Measurements from ENCODE around the gene NKX2-2.

Gene NKX2-2

DNA sequence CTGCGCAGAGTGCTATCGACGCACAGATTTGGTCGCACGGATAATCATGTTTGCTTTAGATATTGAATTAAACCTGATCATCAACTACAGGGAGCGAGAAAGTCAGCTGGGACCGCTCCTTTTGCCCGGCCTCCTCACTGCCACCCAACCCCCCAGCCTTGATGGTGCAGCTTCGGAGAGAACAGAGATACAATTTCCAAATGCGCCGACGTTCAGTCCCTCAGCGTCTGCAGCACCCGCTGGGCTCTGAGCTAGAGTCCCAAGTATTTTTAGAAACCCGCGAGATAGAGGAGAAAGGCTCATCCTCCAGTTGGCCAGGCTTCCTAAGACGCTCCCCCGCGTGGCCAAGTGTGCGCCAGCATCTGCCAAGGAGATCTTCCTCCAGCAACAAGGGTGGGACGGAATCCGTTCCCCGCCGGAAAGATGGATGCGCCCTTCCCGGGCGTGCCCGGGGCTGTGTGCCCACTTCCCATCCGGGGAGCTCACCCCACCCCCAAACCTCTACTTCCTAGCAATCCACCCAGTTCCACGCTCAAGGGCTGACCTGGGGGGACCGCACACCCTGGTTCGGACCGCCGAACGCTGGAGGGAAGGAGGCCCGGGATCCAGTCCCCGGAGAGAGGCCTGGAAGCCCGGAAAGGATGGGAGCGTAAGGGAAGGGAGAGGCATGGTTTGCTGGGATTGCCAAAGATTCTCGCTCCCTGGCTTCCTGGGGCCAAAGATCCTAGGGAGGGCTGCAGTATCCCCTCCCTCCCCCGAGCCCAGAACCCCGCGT is 4.1 kb downstream of the NKX2-2 start:
- Histone ChIP-seq H3K4me1 (peaks cover 9% of the 10 kb centered on the region), H3K36me3 (replicated peaks) (peaks cover 14% of the 10 kb centered on the region), H3K4me3 (peak overlapping the region; percentile 61), H3K9me3 (no peaks in the 10 kb centered on the region), H3K27me3 (ENCODE audit: low read depth) (no peaks in the 10 kb centered on the region)
- peak in 1 of 2 experiments; percentile 74 for DNase-seq (ENCODE audit: low spot score in 2 of 2)
- in situ Hi-C loops (cut with MboI; ENCODE audit: low sequenced_read_pairs): loop anchor here (5.0 to 25.0 kb wide), 2 partner anchors 63 to 1853 kb away; partner anchors contain the start of genes GZF1 and NXT1

DNA sequence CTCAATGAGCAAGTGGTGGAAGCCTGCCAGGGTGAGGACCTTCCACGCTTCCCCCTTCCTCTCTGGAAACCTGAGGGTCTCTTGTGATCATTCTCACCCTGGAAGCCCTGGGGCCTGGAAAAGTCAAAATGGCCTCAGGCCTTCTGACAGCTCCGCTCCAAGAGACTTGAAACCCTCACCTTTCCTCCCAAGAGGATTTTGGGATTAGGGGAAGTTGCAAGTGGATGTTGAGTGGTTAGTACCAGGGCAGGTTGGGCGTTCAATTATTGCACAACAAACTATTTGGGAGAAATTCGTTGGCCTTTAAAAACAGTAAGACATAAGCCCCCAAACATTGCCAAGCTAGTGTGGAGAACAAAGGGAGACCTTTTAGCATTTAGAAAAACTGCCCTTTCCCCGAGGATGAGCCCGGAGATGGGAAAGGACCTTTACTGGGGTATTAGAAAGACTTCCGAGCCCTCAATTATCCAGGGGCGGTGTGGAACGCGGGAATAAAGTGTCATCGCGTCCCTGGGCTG is 4.7 kb downstream of the NKX2-2 start:
- DNase-seq (ENCODE audit: low spot score in 2 of 2): no peak
- in situ Hi-C loops (cut with MboI; ENCODE audit: low sequenced_read_pairs): loop anchor here (25.0 kb wide), 1 partner anchor 1853 kb away; the partner anchor contains the start of genes GZF1 and NXT1
- no peaks in the 10 kb centered on the region for H3K27me3 ChIP-seq (ENCODE audit: low read depth)

DNA sequence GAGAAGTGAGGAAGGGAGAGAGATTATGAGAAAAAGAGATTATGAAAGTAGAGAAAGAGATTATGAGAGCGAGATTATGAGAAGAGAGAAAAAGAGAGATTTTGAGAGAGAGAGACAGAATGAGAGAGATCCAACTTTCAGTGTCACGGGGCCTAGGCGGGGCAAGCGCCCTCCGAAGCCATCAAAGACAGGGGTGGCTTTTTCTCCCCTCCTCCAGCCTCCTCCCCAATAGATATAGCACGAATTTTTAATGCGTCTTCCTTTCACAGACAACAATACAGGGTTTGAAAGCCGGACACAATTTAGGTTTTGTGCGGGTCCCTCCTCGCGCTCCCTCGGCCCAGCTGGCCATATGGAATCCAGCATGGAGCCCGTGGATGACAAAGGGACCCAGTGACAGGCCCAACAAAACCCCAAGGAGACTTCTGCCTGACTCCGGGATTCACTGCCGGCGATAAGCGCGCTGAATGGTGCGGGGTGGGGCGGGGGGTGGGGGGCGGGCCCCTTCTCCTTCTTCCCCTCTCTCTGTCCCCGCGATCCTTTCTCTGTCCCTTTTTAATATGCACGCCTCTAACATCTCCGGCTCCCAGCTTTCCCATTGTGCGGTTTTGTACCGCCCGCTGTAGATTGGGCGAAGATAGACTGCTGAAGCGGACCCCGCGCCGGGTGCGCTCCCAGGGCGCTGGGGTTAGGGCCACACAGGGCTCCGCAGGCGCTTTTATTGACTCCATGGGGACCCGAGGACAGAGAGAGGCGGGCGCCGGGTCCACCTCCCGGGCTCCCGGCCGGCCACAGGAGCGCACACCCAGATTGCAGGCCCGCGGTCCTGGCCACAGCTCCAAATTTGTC is 5.4 kb downstream of the NKX2-2 start:
- Histone ChIP-seq H3K9me3 (no peaks in the 10 kb centered on the region), H3K27me3 (ENCODE audit: low read depth) (no peaks in the 10 kb centered on the region), H3K36me3 (replicated peaks) (peaks cover 25% of the 10 kb centered on the region), H3K4me1 (peaks cover 9% of the 10 kb centered on the region), H3K4me3 (no peak overlapping the region)
- DNase-seq (ENCODE audit: low spot score in 2 of 2): no peak
- in situ Hi-C loops (cut with MboI; ENCODE audit: low sequenced_read_pairs): loop anchor here (25.0 kb wide), 1 partner anchor 1854 kb away; the partner anchor contains the start of genes GZF1 and NXT1

More for the DNA sequence above, 4.7 kb downstream of the NKX2-2 start:
- Histone ChIP-seq H3K4me1 (peaks cover 9% of the 10 kb centered on the region), H3K9me3 (no peaks in the 10 kb centered on the region), H3K36me3 (replicated peaks) (peaks cover 21% of the 10 kb centered on the region), H3K4me3 (no peak overlapping the region)

DNA sequence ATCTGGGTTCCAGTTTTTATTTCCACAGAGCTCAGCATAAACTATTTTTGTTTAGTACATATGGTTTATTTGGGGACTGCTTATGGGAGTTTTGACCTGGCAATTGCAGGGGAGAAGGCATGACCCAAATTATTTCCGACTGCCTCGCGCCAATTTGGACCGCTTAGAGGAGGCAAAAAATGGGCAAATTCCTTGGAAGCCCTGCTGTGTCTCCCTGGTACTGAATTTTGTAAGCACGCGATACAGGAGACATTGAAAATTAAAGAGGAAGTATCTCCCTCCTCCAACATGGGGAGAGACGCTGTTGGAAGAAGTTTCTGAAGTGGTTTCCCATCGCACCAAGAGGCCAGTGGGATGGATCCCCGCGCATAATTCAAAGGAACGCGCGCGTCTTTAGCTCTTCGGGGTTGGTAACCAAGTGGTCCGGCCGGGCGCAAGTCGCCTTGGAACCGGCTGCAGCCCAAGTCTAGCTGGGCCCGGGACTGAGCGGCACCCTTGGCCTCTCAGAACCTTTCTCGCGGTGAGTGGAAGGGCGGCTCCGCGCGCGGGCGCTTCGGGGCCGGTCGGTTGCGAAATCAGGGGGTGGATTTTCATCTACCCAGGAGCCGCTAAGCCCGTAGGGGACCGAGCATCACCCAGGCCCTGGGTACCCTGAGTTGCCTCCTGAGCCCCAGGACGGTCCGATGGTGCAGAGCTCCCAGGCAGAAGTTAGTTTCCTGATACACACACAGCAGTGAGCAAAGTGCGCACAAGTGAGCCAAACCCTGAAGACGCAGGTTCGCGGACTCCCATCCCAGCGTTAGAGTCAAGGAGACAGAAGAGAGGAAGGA is 6.2 kb downstream of the NKX2-2 start:
- Histone ChIP-seq H3K4me3 (no peak overlapping the region), H3K27me3 (ENCODE audit: low read depth) (no peaks in the 10 kb centered on the region), H3K9me3 (no peaks in the 10 kb centered on the region), H3K36me3 (replicated peaks) (peaks cover 31% of the 10 kb centered on the region), H3K4me1 (peaks cover 9% of the 10 kb centered on the region)
- in situ Hi-C loops (cut with MboI; ENCODE audit: low sequenced_read_pairs): loop anchor here (25.0 kb wide), 1 partner anchor 1855 kb away; the partner anchor contains the start of genes GZF1 and NXT1
- DNase-seq (ENCODE audit: low spot score in 2 of 2): no peak

DNA sequence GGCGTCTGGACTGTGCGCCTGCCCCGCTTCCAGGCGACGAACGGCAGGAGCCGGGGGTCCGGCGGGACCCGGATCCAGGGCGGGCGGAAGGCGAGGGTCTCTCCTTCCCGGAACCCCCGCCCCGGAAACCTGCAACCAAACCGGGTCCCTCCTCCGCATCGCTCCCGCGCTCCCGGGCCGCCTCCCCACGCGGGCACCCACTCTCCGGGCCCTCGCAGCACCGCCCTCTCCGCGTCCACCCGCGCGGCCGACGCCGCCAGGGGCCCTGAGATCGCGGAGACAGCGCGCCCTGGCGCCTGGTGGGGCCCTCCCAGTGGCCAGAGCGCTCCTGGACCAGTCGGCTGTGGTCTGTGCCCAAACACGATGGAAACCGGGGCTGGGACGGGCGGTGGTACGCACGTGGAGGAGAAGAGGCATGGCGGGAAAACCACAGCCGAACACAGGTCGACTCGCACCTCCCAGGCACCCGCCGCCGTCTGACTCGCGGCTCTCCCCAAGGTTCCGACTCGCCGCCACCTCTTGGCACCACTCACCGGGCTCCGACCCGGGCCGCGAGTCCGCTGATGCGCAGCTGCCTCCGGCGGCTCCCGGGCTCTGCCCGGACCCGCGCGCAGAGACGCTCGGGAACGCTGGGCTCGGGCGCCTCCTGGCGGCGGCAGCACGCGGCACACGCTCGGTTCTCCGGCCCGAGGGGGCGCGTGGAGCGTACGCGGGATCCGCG is 7.9 kb downstream of the NKX2-2 start:
- in situ Hi-C loops (cut with MboI; ENCODE audit: low sequenced_read_pairs): loop anchor here (25.0 kb wide), 1 partner anchor 1856 kb away; the partner anchor contains the start of genes GZF1 and NXT1
- Histone ChIP-seq H3K4me1 (peaks cover 9% of the 10 kb centered on the region), H3K36me3 (replicated peaks) (peaks cover 38% of the 10 kb centered on the region), H3K9me3 (no peaks in the 10 kb centered on the region), H3K4me3 (peak overlapping the region; percentile 62), H3K27me3 (ENCODE audit: low read depth) (no peaks in the 10 kb centered on the region)
- DNase-seq (ENCODE audit: low spot score in 2 of 2): peak in 1 of 2 experiments; percentile 84

DNA sequence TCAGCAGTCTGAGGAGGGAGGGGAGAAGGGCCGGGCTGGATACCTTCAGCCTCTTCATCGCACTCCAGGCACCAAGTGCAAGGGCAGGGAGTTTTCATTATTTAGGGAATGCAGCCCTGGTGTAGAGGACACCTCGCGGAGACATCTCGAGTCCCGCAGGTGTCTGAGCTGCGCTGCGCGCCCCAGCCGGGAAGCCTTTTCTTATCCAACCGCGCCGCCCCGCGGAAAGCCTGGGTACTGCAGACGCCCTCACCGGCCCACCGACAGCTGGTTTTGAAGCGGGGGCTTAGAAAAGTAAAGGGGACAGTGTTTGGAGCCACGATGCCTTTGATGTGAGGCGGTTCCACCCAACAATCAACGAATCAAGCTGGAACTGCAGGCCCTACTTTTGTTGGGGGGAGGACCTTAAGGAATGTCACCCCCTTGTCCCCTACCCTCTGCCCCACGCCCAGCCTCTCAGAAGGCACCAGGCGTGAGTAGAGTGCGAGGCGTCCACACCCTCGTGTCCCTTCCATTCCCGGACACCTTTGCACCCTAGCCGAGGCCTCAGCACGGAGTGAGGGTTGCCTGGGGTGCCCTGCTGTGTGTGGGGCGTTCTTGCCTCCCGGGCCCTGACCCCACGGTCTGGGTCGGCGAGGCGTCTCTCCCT is 8.6 kb downstream of the NKX2-2 start:
- no peaks in the 10 kb centered on the region for H3K27me3 ChIP-seq (ENCODE audit: low read depth)
- peaks cover 45% of the 10 kb centered on the region for H3K36me3 ChIP-seq (replicated peaks)
- in situ Hi-C loops (cut with MboI; ENCODE audit: low sequenced_read_pairs): loop anchor here (25.0 kb wide), 1 partner anchor 1857 kb away; the partner anchor contains the start of genes GZF1 and NXT1
- H3K4me3 ChIP-seq: peak overlapping the region; percentile 62
- no peaks in the 10 kb centered on the region for H3K9me3 ChIP-seq
- peak in 1 of 2 experiments; percentile 93 for DNase-seq (ENCODE audit: low spot score in 2 of 2)
- H3K4me1 ChIP-seq: peaks cover 9% of the 10 kb centered on the region

DNA sequence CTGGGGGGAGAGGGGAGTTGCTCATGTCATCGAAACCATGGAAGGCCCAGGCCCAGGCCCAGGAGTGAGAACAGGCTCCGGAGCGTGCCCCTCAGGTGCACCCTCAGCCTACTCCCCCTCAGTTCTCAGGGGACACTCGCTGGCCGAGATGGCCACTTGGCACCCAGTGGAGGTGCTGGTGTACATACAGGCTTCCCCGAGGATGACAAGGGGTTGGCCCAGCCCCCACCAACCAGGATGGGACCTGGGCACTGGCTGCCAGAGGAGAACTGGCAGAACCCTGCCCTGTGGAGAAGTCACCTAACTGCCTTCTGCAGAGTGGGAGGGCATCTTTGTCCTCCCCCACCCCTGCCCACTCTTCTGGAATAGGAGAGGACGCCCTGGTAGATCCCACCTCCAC is 9.5 kb downstream of the NKX2-2 start:
- no peak for DNase-seq (ENCODE audit: low spot score in 2 of 2)
- Histone ChIP-seq H3K27me3 (ENCODE audit: low read depth) (no peaks in the 10 kb centered on the region), H3K9me3 (no peaks in the 10 kb centered on the region), H3K4me1 (peaks cover 9% of the 10 kb centered on the region), H3K36me3 (replicated peaks) (peaks cover 52% of the 10 kb centered on the region), H3K4me3 (no peak overlapping the region)
- in situ Hi-C loops (cut with MboI; ENCODE audit: low sequenced_read_pairs): loop anchor here (5.0 to 25.0 kb wide), 3 partner anchors 267 to 1858 kb away; partner anchors contain the start of genes GZF1 and NXT1

DNA sequence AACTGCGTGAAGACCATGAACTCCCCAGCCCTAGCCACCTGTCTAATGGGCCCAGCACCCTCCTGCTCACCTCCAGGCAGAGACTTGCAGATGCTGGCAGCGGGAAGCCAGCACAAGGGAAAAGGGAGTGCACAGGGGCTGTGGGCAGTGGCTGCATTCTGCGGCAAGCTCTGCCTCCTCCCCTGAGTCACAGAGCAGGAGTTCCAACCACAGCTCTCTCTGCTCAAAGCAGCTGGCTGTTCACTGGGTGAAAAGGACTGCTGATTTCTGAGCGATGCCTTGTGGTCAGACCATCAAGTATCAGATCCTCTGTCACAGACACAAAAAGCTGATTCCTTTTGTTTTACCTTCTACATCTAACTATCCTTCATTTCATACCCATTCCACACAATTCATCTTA is 10.5 kb downstream of the NKX2-2 start:
- no peak overlapping the region for H3K4me3 ChIP-seq
- in situ Hi-C loops (cut with MboI; ENCODE audit: low sequenced_read_pairs): loop anchor here (5.0 to 25.0 kb wide), 3 partner anchors 266 to 1859 kb away; partner anchors contain the start of genes GZF1 and NXT1
- peaks cover 9% of the 10 kb centered on the region for H3K4me1 ChIP-seq
- H3K9me3 ChIP-seq: no peaks in the 10 kb centered on the region
- H3K36me3 ChIP-seq (replicated peaks): peaks cover 54% of the 10 kb centered on the region
- H3K27me3 ChIP-seq (ENCODE audit: low read depth): no peaks in the 10 kb centered on the region
- DNase-seq (ENCODE audit: low spot score in 2 of 2): no peak

DNA sequence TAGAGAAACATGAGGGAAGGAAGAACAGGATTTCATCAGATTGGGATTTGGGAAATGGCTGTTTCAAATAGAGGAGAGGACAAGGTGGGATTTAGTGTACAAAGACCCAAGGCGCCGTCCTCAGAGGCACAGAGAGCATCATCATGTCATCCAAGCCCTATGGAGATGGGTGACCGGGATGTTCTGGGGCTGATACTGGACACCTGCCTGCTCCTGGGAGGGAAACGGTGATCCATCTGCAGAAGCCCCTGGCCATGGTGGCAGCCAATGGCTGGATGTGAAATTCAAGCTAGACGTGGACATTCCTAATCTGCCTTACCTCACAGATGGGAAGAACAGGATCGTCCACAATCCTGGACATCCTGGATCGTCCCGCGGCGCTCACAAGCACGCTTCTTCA is 12.7 kb downstream of the NKX2-2 start:
- peaks cover 3% of the 10 kb centered on the region; the same call in 1 of the 2 replicates for H3K4me1 ChIP-seq
- H3K4me3 ChIP-seq: no peak overlapping the region
- H3K27me3 ChIP-seq (ENCODE audit: low read depth): no peaks in the 10 kb centered on the region
- H3K36me3 ChIP-seq (replicated peaks): peaks cover 52% of the 10 kb centered on the region
- in situ Hi-C loops (cut with MboI; ENCODE audit: low sequenced_read_pairs): loop anchor here (5.0 to 25.0 kb wide), 3 partner anchors 264 to 1861 kb away; partner anchors contain the start of genes GZF1 and NXT1
- H3K9me3 ChIP-seq: no peaks in the 10 kb centered on the region
- DNase-seq (ENCODE audit: low spot score in 2 of 2): no peak

DNA sequence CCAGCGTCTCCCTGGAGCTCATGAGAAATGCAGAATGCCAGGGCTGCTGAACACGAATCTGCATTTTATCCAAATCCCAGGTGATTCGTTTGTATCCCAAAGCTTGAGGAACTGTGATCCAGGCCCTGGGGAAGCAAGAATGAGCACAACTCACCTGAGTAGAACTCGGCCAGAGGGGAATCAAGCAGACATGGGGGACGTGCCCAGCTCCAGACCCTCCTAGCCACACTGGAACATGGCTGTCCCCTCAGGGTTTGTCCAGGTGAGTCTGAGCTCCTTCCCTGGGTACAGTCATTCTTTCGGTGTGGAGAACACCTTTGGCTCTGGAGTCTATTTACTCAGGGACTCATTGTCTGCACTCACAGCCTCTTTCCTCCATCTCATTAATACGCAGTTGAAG is 13.3 kb downstream of the NKX2-2 start:
- H3K27me3 ChIP-seq (ENCODE audit: low read depth): no peaks in the 10 kb centered on the region
- in situ Hi-C loops (cut with MboI; ENCODE audit: low sequenced_read_pairs): loop anchor here (5.0 to 25.0 kb wide), 3 partner anchors 263 to 1862 kb away; partner anchors contain the start of genes GZF1 and NXT1
- no peak overlapping the region for H3K4me3 ChIP-seq
- peaks cover 52% of the 10 kb centered on the region for H3K36me3 ChIP-seq (replicated peaks)
- no peak for DNase-seq (ENCODE audit: low spot score in 2 of 2)
- H3K4me1 ChIP-seq: peaks cover 3% of the 10 kb centered on the region; the same call in 1 of the 2 replicates
- H3K9me3 ChIP-seq: no peaks in the 10 kb centered on the region

DNA sequence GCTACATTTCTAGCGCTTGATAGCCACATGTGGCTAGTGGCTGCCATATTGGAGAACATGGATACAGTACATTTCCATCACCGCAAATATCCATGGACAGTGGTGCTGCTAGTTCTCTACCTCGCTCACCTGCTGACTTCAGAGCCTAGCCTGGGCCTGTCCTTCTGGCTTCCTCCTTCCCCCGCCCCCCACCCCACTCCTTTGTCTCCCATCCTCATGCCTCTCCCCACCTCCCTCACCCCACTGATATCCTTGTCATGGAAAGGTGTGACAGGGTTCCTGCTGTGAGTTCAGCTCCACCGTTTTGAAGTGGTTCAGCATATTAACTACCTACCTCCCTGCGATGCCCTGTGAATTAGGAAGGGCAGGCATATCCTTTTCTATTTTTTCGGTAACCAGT is 14.2 kb downstream of the NKX2-2 start:
- DNase-seq (ENCODE audit: low spot score in 2 of 2): no peak
- peaks cover 47% of the 10 kb centered on the region for H3K36me3 ChIP-seq (replicated peaks)
- H3K4me1 ChIP-seq: no peaks in the 10 kb centered on the region
- H3K27me3 ChIP-seq (ENCODE audit: low read depth): no peaks in the 10 kb centered on the region
- H3K9me3 ChIP-seq: no peaks in the 10 kb centered on the region
- H3K4me3 ChIP-seq: no peak overlapping the region
- in situ Hi-C loops (cut with MboI; ENCODE audit: low sequenced_read_pairs): loop anchor here (5.0 to 25.0 kb wide), 3 partner anchors 262 to 1863 kb away; partner anchors contain the start of genes GZF1 and NXT1

Data from HAP-1 (cell line).